Measurements from ENCODE around the gene GPX3.

The GPX3 gene

DNA sequence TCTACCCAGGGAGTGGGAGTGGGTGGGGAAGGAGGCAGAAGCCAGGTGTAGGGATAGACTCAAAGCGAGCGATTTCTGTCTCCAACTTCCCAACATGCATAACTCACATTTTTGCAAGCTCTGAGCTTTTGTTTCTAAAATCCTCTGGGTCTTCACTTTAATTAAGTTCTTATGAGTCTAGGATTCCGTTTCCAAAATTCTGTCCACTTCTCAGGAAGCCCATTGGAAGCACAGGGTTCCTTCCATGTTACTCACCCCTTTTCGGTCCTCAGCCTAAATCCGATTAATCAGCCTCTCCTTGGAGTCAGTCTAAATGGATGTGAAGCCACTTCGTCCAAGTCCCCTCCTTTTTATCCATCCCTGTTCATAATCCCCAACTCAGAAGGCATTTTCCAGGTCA lies 1.4 kb downstream of the GPX3 start:
- TF ChIP-seq GATA2 (IDR thresholded peaks at IDR 0.05; ENCODE audit: low read depth, low read length): no peak
- no peak for TF ChIP-seq GATA3 (IDR thresholded peaks at IDR 0.05; ENCODE audit: low read depth, low read length)

DNA sequence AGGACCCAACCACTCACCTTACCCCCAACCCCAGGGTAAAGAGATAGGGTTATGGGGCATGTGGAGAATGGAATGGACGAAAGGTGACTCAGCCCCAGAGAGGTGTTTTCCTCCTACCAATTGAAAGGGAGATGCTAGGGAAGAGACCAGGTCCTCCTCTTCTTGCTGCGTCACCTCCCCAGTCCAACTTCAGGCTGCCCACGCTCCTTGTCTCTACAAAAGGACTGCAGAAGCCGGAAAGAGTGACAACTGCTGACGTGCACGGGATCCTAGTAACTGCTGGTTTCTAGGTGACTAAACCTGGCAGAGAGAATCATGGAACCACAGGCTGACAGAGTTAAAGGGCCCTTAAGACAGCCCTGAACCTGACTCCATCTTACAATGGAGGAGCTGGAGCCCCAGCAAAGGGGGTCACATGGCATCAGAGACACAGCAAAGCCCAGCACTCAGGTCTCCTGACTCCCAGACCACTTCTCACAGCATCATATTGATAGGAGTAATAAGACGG lies 2.2 kb downstream of the GPX3 start:
- TF ChIP-seq GATA2 (IDR thresholded peaks at IDR 0.05; ENCODE audit: low read depth, low read length) (no peak), GATA3 (IDR thresholded peaks at IDR 0.05; ENCODE audit: low read depth, low read length) (no peak)

DNA sequence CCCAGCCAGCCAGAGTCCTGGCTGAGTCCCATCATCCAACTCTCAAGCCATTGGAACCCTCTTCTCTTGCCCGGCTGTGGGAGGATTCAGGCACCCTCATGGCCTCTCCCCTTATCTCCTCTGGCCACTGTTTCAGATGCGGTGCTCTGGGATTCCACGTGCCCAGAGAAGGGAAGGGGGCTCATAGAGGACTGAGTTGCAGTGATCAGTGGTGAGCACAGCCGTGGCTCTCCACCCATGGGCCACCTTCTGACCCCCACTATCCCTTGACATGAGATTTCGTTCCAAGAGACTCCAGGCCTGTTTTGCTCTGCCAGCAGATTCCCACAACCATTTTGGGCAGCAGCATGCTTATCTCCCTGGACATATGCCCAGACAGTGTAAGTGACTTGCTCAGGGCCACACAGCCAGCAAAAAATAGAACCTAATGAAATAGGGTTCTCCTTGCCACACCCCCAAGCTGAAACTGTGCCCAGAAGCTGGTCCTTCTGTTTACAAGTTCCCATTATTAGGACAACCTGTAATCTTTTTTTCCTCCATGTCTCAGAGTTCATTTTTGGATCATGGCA lies 2.7 kb downstream of the GPX3 start:
- TF ChIP-seq GATA3 (IDR thresholded peaks at IDR 0.05; ENCODE audit: low read depth, low read length) (no peak), GATA2 (IDR thresholded peaks at IDR 0.05; ENCODE audit: low read depth, low read length) (no peak)

DNA sequence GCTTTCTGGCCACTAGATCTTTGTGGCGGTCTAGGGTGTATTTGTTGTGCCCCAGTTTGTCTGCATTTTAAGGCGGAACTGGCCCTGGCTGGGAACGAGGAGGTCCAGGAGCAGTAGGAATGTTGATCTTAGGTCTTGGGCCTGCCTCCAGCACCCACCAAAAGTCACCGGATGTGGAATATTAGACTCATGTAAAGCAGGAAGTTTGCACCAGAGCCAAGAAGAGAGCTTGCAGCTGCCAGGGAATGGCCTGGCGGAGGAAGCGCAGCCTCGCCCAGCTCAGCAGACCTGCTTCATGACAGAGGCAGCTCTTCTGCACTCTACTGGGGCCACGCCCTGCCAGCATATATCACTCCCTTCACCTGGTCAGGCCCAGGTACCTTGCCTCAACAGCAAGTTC lies 3.3 kb downstream of the GPX3 start:
- TF ChIP-seq GATA2 (IDR thresholded peaks at IDR 0.05; ENCODE audit: low read depth, low read length): no peak
- TF ChIP-seq GATA3 (IDR thresholded peaks at IDR 0.05; ENCODE audit: low read depth, low read length): no peak

DNA sequence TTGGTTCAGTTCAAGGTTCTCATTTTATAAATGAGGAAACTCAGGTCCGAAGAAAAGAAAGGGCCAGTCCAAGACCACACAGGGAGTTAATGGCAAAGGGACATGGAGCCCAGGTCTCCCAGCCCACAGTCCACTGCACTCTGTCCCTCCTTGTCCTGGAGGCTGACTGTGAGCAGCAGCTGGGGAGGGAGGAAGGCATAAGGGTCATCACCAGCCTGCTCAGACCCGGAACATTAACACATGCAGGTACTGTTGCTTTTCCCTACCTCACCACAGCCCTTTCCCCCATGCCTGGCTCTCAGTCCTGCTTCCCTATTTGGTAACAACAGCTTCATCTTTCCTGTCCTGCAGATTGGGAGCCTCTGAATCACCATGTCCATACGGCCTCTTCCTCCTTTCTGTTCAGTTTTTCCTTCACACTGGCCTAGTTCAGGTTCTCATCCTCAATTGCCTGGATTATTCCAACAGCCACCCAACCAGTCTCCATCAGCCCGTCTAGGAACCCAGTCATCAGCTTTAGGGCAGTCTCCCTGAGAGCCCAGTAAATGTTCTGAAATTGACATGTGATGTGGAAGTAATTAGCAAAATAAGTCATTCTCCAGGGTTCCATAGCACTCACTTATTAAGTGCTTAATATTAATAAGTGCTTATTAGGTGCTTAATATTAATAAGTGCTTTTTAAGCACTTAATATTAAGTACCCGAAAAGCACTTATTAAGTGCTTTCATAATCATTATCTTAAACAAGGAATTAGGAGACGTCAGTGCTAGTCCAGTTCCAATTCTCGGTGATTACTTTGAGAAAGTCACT lies 4.3 kb downstream of the GPX3 start:
- TF ChIP-seq GATA2 (IDR thresholded peaks at IDR 0.05; ENCODE audit: low read depth, low read length) (no peak), GATA3 (IDR thresholded peaks at IDR 0.05; ENCODE audit: low read depth, low read length) (no peak)

DNA sequence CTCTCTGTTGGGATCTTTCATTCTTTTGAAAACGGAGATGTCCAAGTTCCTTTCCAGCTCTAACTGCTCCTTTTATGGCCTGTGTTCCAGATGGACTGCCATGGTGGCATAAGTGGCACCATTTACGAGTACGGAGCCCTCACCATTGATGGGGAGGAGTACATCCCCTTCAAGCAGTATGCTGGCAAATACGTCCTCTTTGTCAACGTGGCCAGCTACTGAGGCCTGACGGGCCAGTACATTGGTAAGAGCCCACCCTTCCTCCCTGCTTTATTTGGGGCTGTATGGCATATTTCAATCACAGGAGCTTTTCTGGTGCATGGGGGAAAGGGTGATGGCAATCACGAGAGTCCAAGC lies 4.8 kb downstream of the GPX3 start:
- TF ChIP-seq GATA2 (IDR thresholded peaks at IDR 0.05; ENCODE audit: low read depth, low read length): no peak
- TF ChIP-seq GATA3 (IDR thresholded peaks at IDR 0.05; ENCODE audit: low read depth, low read length): no peak

DNA sequence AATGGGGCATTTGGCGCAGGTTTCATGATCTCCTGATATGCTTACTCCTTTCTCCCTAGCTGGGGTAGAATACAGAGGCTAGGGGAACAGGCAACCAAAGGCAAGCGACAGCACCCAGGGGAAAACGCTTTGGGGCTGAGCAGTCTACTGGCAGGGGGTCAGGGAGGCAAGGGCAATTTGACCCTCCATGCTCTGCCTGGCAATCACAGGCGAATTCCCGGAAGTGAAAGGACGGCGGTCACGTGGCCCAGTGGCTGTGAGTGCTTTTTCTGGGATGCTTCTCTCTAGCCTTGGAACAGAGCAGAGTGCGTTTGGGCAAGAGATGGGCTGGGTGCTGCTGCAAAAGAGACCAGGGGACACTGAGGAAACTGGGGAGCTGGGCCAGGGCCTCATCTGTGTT lies 5.7 kb downstream of the GPX3 start:
- TF ChIP-seq GATA2 (IDR thresholded peaks at IDR 0.05; ENCODE audit: low read depth, low read length): no peak
- TF ChIP-seq GATA3 (IDR thresholded peaks at IDR 0.05; ENCODE audit: low read depth, low read length): no peak

DNA sequence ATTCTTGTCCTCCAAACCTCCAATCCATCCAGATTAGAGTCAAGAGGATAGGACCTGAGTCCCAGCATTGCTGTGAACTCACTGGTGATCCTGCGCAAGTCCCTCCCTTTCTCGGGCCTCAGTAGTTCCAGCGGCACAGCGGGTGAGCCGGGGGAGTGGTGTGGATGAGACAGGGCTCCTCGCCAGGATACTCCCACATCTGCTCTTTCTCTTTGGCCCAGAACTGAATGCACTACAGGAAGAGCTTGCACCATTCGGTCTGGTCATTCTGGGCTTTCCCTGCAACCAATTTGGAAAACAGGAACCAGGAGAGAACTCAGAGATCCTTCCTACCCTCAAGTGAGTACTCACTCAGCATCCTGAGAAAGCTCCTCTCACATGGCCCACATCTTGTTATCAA lies 6.3 kb downstream of the GPX3 start:
- TF ChIP-seq GATA3 (IDR thresholded peaks at IDR 0.05; ENCODE audit: low read depth, low read length) (no peak), GATA2 (IDR thresholded peaks at IDR 0.05; ENCODE audit: low read depth, low read length) (no peak)

DNA sequence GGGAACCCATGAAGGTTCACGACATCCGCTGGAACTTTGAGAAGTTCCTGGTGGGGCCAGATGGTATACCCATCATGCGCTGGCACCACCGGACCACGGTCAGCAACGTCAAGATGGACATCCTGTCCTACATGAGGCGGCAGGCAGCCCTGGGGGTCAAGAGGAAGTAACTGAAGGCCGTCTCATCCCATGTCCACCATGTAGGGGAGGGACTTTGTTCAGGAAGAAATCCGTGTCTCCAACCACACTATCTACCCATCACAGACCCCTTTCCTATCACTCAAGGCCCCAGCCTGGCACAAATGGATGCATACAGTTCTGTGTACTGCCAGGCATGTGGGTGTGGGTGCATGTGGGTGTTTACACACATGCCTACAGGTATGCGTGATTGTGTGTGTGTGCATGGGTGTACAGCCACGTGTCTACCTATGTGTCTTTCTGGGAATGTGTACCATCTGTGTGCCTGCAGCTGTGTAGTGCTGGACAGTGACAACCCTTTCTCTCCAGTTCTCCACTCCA lies 7.6 kb downstream of the GPX3 start:
- TF ChIP-seq GATA2 (IDR thresholded peaks at IDR 0.05; ENCODE audit: low read depth, low read length): no peak

DNA sequence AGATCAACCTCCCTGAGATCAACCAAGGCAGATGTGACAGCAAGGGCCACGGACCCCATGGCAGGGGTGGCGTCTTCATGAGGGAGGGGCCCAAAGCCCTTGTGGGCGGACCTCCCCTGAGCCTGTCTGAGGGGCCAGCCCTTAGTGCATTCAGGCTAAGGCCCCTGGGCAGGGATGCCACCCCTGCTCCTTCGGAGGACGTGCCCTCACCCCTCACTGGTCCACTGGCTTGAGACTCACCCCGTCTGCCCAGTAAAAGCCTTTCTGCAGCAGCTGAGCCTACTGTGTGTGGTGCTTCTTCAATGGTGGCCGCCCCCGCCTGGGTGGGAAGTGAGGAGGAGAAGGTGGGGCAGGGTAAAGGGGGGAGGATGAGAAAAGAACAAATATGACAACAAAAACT lies 8.3 kb downstream of the GPX3 start:
- TF ChIP-seq GATA2 (IDR thresholded peaks at IDR 0.05; ENCODE audit: low read depth, low read length) (no peak), GATA3 (IDR thresholded peaks at IDR 0.05; ENCODE audit: low read depth, low read length) (no peak)

DNA sequence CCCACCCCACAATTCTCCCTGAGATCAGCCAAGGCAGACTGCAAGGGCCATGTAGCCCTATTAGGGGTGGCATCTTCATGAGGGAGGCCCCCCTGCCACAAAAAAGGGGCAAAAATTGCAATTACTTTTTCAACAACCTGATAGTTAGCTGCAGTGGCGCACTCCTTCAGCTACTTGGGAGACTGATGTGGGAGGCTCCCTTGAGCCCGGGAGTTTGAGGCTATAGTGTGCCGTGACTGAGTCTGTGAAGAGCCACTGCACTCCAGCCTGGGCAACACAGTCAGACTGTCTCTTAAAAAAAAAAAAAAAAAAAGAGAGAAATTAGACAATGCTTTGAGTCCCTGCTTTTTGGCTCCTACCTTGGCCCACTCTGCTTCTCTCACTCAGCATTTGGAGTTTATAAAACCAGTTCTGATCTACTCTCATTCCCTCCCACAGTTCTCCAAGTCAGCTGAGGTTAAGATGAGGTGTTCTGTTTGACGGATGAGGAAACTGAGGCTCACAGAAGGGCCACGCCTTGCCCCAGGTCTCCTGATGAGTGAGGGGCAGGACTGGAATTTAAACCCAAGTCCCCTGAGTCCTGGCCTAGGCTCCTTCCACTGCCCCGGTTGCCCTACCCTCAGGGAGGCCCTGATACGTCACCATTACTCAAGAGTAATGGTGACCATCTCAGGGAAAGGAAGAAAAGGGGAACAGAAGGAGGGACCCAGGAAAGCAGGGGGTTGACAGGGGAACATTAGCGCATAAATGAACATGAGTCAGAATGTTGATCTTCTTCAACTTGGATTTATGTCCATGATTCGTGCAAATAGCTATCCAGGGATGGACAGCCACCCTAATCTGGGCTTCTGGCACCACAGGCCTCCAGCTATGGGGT lies 9.0 kb downstream of the GPX3 start:
- no peak for TF ChIP-seq GATA3 (IDR thresholded peaks at IDR 0.05; ENCODE audit: low read depth, low read length)
- TF ChIP-seq GATA2 (IDR thresholded peaks at IDR 0.05; ENCODE audit: low read depth, low read length): no peak

DNA sequence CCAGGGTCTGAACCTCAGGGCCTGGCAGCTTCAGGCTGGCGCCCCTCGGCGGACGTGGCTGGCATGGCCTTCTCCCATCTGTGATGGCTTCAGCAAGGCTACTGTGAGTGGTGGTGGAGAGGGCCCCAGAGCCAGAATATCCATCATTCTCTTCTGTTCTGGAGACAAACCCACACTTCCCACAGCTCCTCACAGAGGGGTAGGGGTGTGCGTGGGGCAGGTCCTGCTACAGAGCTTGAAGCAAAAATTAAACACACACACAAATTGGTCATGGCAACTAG lies 9.6 kb downstream of the GPX3 start:
- no peak for TF ChIP-seq GATA2 (IDR thresholded peaks at IDR 0.05; ENCODE audit: low read depth, low read length)

DNA sequence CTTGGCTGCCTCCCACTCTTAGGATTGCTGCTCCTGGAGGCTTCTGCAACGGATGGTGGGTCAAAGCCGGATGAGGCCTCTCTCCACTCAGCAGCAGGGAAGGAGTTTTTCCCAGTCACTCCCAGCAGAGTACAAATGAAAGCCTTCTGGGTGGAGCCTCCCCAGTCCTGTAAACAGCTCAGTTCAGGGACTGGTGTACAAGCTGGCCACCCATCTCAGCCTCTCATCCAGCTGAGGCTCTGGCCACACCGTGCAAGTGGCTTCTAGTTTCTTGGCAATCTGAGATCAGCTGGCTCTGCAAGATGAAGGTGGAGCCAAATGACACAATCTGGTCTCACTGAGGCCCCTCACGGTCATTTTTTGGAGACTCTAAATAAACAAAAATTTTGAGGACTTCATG lies 10.0 kb downstream of the GPX3 start:
- TF ChIP-seq GATA2 (IDR thresholded peaks at IDR 0.05; ENCODE audit: low read depth, low read length) (no peak), GATA3 (IDR thresholded peaks at IDR 0.05; ENCODE audit: low read depth, low read length) (no peak)

DNA sequence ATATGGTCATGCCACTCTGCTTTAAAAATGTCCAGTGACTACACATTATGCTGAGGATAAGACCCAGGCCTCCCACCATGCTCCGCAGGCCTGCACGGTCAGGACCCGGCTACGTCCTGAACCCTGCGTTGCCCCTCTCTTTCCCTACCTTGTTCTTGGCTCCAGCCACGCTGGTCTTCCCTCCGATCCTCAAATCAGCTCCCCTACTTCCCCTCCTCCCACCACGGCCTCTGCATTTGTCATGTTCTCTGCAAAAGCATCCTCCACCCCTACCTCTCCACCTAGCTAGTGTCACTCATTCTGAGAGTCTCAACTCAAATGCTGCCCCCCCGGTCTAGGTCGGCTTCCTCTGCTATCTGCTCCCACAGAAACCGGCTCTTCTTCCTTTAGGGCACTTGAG lies 11.2 kb downstream of the GPX3 start:
- TF ChIP-seq GATA2 (IDR thresholded peaks at IDR 0.05; ENCODE audit: low read depth, low read length) (no peak), GATA3 (IDR thresholded peaks at IDR 0.05; ENCODE audit: low read depth, low read length) (no peak)

All from SH-SY5Y (cell line).